NCI-H146 treated with DMSO at 0.1 percent for 48 hours (cell line): ENCODE data around the gene PHF21B.

ENCODE experiments used
- DNase-seq: peaks from one replicate; lab custom pipeline; 2025; ENCODE audit not compliant: unreplicated experiment; lab: John Stamatoyannopoulos, UW

Gene PHF21B

GRCh38 chr22:44938886-44939285, 70.9 kb downstream of the PHF21B start:
- no peak for DNase-seq

GRCh38 chr22:44937216-44937615, 72.6 kb downstream of the PHF21B start:
- DNase-seq = no peak

DNA sequence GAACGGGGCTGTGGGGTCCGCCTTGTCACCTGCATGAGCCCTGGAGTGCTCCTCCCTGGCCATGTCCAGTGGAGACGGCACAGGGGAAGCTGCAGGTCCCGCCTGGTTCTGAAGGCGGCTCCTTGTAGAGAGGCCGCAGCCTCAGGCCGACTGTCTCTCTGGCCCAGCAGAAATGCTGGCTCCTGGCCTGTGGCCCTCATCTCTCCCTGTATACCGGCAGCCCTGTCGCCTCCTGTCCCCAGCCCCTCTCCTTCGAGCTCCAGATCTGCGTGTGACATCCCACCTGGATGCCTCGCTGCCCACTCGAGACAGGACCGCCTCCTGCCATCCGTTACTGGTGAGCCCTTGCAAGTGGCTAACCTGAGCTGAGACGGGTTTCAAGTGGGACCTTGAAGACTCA, 73.6 kb downstream of the PHF21B start:
- no peak for DNase-seq

- DNase-seq = no peak
Observed at GRCh38 chr22:44935724-44936123, 74.1 kb downstream of the PHF21B start.

GRCh38 chr22:44934454-44934735, 75.4 kb downstream of the PHF21B start:
- no peak for DNase-seq

GRCh38 chr22:44933666-44934453, 75.9 kb downstream of the PHF21B start:
- no peak for DNase-seq

DNA sequence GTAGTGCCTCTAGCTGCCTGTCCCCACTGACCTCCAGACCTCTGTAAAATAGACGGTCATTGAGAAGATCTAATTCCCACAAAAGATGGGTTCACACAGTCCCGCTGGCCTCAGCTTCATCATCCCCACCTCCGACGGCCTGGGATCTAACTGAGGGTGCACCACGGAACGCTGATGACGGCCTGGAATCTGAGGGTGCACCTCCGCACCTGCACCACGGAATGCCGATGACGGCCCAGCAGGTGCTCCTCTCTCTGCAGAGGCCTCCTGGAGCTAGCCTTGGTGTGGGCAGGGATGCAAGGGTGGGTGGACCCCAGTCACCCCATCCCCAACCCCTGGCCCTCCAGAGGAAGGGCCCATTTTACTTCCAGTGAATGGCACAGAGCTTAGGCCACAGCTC, 77.3 kb downstream of the PHF21B start:
- DNase-seq = no peak

- no peak for DNase-seq
Observed at GRCh38 chr22:44931766-44932165, 78.0 kb downstream of the PHF21B start.

- no peak for DNase-seq
Observed at GRCh38 chr22:44931077-44931540, 78.7 kb downstream of the PHF21B start.

DNA sequence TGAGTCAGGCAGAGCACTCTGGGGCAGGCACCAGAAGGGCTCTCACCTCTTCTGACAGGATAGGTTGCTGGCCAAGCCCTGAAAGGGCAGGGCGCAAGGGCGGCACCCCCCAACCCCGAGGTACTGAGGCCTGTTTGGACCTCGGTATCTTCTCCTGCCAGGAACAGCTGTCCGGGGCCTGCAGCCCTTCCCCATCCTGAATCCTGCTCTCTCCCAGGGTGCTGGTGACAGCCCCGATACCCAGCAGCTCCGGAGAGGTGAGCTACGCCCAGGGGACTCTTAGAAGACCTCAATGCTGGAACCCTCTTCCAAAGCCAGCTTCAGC, 79.1 kb downstream of the PHF21B start:
- no peak for DNase-seq

- no peak for DNase-seq
Observed at GRCh38 chr22:44930016-44930710, 79.6 kb downstream of the PHF21B start.

- no peak for DNase-seq
Observed at GRCh38 chr22:44929359-44930015, 80.3 kb downstream of the PHF21B start.

DNA sequence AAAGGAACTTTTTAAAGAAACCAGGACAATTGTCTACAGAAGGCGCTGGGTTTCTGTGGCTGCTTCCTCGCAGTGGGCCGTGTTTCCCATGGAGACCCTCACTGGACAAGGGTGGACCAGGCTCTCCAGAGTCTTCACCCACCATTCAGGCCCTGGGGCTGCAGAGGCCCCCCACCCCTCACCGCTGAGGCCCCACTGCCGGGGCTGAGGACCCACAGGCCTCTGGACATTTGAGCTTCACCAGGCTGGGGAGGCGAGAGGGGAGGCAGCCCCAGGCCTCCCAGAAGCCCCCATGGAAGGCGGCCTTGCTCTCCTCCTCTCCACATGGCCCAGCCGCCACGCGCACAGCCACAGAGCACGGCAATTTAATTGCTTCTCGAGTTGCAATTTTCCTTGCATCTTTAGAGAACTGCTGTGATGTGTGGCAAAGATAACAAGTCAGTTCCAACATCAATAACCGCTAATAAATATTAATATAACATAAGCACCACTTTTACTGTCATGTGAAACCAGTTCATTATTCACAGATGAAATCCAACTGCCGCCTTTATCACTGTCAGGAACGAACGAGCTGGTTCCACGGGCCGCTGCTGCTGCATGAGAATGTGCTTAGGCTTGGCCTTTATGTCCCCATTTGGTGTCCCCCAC, 81.0 kb downstream of the PHF21B start:
- no peak for DNase-seq

- DNase-seq = no peak
Observed at GRCh38 chr22:44928136-44928463, 81.7 kb downstream of the PHF21B start.

DNA sequence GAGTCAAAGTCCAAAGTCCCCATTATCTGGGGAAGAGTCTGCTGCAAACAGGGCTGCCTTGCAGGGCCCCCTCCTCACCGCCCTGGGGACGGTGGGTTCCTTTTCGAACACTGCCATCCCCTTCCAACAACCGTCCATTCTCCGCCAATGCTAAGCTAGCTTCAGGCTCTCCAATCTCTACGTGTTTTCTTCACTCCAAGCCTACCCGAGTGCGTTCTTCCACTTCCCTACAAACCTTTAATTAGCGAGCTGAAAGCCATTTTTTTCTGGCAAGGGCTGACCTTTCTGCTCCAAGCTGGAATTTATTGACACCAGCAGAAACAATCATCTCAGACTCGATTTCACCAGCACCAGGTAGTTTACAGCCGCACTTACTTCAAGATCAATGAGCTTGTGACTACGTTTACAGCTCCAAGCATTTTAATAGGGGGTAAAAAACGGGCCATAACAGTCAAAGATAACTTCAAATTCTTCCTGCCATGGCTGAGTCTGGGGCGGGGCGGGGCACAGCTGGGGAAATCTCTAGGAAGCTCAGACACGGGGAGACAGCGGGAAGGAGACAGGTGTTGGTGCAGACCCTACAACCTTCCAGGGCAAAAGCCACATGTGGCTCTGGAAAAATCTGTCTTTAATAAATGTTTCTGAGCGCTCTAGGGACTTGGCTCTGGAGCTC, 82.2 kb downstream of the PHF21B start:
- DNase-seq = no peak

GRCh38 chr22:44926491-44927415, 83.1 kb downstream of the PHF21B start:
- no peak for DNase-seq

GRCh38 chr22:44926124-44926475, 83.7 kb downstream of the PHF21B start:
- DNase-seq = no peak

DNA sequence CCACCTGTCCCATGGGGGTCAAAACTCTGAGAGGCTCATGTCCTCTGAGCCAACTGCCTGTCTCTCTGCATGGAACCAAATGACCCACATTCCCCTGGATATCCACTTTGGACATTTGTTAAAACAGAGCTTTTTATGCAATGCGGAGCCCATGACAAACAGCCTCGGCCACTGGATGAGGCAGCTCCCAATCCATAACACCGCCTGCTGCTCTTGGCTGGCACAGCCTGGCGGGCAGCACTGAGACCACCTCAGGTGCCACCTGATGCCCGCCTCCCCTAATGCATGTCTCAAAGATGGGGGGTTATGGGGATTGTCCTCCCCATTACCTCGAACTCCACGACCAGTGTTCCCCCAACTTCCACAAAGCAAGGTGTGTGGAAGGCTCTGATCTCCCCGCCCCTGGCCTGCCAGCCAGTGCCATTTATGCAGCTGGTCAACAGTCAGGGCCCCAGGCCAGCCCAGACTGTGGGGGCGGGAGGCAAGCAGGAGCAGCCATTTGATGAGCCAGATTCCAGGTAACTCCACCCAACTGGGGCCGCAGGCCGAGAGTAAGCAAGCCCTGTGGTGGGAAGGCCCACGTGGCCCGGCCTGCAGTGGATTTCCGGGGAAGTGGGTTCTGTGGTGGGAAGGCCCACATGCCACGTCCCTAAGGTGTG, 84.2 kb downstream of the PHF21B start:
- DNase-seq = no peak

GRCh38 chr22:44924710-44925109, 85.1 kb downstream of the PHF21B start:
- no peak for DNase-seq

GRCh38 chr22:44924098-44924497, 85.7 kb downstream of the PHF21B start:
- no peak for DNase-seq
